Measurements from ENCODE around the gene PRELP.
"Not testable (repeated sequence)": the region's sequence is repeated elsewhere in the genome, so short reads cannot be mapped to it uniquely, and the experiment has no call there.

The PRELP gene

DNA sequence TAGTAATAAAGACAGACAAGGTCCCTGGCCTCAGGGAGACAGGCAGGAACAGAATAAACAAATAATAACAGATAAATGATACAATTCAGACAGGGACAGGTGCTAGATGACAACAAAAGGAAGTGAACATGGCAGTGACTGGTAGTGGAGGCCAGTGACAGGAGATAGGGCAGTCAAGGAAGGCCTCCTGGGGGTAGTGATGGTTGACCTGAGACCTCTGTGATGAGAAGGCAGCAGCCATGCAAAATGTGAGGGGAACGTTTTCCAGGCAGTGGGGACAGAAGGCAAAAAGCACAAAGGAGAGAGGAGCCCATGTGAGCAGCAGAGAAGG lies 36.9 kb downstream of the PRELP start:
- no peak for TF ChIP-seq ZFX (IDR thresholded peaks at IDR 0.05; ENCODE audit: borderline replicate concordance)
- TF ChIP-seq, protein P1, sequence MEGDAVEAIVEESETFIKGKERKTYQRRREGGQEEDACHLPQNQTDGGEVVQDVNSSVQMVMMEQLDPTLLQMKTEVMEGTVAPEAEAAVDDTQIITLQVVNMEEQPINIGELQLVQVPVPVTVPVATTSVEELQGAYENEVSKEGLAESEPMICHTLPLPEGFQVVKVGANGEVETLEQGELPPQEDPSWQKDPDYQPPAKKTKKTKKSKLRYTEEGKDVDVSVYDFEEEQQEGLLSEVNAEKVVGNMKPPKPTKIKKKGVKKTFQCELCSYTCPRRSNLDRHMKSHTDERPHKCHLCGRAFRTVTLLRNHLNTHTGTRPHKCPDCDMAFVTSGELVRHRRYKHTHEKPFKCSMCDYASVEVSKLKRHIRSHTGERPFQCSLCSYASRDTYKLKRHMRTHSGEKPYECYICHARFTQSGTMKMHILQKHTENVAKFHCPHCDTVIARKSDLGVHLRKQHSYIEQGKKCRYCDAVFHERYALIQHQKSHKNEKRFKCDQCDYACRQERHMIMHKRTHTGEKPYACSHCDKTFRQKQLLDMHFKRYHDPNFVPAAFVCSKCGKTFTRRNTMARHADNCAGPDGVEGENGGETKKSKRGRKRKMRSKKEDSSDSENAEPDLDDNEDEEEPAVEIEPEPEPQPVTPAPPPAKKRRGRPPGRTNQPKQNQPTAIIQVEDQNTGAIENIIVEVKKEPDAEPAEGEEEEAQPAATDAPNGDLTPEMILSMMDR (IDR thresholded peaks at IDR 0.05), result no peak
- H3K27ac ChIP-seq, result no peak overlapping the region

DNA sequence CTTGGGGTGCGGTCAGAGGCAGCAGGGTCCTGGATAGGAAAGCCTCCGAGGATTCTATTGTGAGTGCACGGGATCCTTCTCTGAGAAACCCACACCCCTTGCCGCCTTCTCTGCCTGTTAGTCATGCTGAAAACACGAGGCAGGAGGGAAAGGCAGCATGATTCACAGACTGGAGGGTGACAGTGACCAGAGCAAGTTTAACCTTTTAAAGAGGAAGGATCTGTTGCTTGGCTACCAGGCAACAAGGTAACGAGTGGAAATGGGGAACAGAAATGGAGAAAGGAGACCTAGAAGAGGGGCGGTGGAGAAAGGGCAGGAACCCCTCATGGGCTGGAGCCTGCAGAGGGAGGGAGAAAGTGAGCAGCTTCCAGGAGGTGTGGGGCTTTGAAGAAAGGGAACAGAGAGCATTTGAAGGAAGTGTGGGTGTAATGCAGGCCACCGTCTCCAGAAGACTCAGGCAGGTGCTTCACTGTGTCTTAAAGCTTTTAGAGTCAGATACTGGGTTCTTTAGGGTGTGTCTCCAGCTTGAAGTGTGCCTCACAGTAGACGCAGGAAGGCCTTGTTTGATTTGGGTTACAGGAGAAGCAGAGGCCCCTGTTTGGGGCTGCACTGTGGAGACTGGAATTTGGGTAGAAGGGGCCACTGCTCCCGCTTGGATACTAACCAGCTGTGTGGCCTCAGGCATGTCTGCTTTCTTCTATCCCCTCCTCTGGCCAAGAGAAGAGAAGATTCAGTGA lies 37.4 kb downstream of the PRELP start:
- no peak overlapping the region for H3K27ac ChIP-seq
- no peak for TF ChIP-seq ZFX (IDR thresholded peaks at IDR 0.05; ENCODE audit: borderline replicate concordance)
- TF ChIP-seq, protein P1 (IDR thresholded peaks at IDR 0.05), result no peak

DNA sequence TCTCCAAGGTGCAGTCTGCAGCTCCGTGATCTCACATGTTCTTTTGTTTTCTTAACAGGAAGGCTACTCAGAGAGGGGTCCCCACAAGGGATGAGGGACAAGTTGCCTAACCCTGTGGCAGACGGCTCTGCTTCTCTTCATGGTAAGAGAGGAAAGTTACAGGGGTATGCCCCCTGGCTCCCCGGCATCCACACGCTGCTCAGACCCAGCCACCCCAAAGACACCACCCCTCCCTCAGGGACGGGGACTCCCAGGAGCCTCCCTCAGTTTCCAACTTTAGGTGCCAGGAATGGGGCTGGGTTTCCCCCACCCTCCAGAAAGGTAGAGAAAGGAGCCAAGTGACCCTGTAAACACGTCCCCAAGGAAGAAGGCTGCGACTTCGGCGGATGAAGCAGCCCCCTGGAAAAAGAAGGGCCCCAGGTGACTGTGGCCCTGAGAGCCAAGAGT lies 38.0 kb downstream of the PRELP start:
- TF ChIP-seq, protein P1 (IDR thresholded peaks at IDR 0.05), result no peak
- no peak for TF ChIP-seq ZFX (IDR thresholded peaks at IDR 0.05; ENCODE audit: borderline replicate concordance)
- H3K27ac ChIP-seq, result no peak overlapping the region

DNA sequence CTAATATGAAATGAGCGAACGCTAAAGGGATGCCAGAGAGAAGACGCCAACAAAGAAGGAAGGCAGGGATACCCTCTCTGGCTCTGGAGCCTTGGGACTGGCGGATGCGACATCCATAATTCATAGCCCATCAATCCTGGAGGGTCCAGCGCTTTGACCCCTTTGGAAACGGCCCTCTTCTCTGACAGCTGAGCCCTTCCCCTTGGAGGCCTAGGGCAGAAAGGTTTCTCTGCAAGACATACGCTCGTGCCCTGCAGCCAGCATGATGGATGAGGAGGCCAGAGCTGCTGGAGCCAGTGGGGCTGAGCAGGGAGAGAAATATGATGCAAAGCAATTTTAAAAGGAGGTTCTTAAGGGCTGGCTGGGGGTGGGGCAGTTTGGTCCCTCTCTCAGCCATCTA lies 40.6 kb downstream of the PRELP start:
- TF ChIP-seq, protein P1 (IDR thresholded peaks at IDR 0.05), result no peak
- TF ChIP-seq ZFX (IDR thresholded peaks at IDR 0.05; ENCODE audit: borderline replicate concordance), result no peak
- H3K27ac ChIP-seq, result no peak overlapping the region

DNA sequence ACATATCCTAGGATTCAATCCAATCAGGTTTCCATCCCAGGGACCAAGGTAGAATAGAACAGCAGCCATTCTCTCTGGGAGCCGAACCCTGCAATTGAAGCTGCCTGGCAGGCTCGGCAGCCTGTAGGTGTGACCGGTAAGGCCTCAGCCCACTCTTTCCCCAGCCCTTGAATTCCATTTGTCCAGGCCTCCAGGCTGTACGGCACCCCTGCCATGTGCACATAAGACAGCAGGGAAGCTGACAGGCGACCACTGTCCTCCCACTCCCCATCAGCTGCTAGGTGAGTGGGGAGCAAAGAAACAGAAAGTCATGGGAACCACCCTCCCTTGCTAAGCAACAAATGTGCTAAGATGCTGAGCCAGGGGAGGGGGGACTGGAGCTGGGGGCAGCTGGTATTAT lies 41.3 kb downstream of the PRELP start:
- TF ChIP-seq, protein P1 (IDR thresholded peaks at IDR 0.05), result no peak
- TF ChIP-seq ZFX (IDR thresholded peaks at IDR 0.05; ENCODE audit: borderline replicate concordance), result no peak
- no peak overlapping the region for H3K27ac ChIP-seq

- no peak for TF ChIP-seq ZFX (IDR thresholded peaks at IDR 0.05; ENCODE audit: borderline replicate concordance)
- TF ChIP-seq, protein P1 (IDR thresholded peaks at IDR 0.05), result no peak
- no peak overlapping the region for H3K27ac ChIP-seq
These were observed 42.0 kb downstream of the PRELP start for GRCh38 chr1:203517426-203518110.

GRCh38 chr1:203518139-203518538 lies 42.5 kb downstream of the PRELP start:
- H3K27ac ChIP-seq, result not testable (repeated sequence)
